ENCODE data around the gene ANTXR2.

ANTXR2 gene

GRCh38 chr4:79857811-79858210 lies 215.2 kb downstream of the ANTXR2 start:
- no peaks in the 10 kb centered on the region for H3K36me3 Mint-ChIP-seq
- H3K4me1 Mint-ChIP-seq (ENCODE audit: low read depth): no peaks in the 10 kb centered on the region
- H3K27me3 Mint-ChIP-seq: no peaks in the 10 kb centered on the region
- H3K9me3 Mint-ChIP-seq (ENCODE audit: low read depth): no peaks in the 10 kb centered on the region
- no peak overlapping the region for H3K27ac Mint-ChIP-seq
- H3K4me3 Mint-ChIP-seq: no peak overlapping the region

GRCh38 chr4:79856196-79856595 lies 216.8 kb downstream of the ANTXR2 start:
- no peak overlapping the region for H3K27ac Mint-ChIP-seq
- H3K4me3 Mint-ChIP-seq: no peak overlapping the region
- H3K4me1 Mint-ChIP-seq (ENCODE audit: low read depth): no peaks in the 10 kb centered on the region
- H3K36me3 Mint-ChIP-seq: no peaks in the 10 kb centered on the region
- no peaks in the 10 kb centered on the region for H3K27me3 Mint-ChIP-seq
- no peaks in the 10 kb centered on the region for H3K9me3 Mint-ChIP-seq (ENCODE audit: low read depth)

- Mint-ChIP-seq H3K27me3 (no peaks in the 10 kb centered on the region), H3K4me1 (ENCODE audit: low read depth) (no peaks in the 10 kb centered on the region), H3K4me3 (no peak overlapping the region), H3K9me3 (ENCODE audit: low read depth) (no peaks in the 10 kb centered on the region), H3K27ac (no peak overlapping the region), H3K36me3 (no peaks in the 10 kb centered on the region)
Measured at GRCh38 chr4:79854856-79855502, 218.1 kb downstream of the ANTXR2 start.

- Mint-ChIP-seq H3K4me3 (no peak overlapping the region), H3K27ac (peak overlapping the region; percentile 6), H3K27me3 (no peaks in the 10 kb centered on the region), H3K36me3 (no peaks in the 10 kb centered on the region), H3K4me1 (ENCODE audit: low read depth) (no peaks in the 10 kb centered on the region), H3K9me3 (ENCODE audit: low read depth) (no peaks in the 10 kb centered on the region)
Measured at GRCh38 chr4:79852305-79852730, 220.7 kb downstream of the ANTXR2 start.

- Mint-ChIP-seq H3K4me1 (ENCODE audit: low read depth) (no peaks in the 10 kb centered on the region), H3K4me3 (no peak overlapping the region), H3K27me3 (no peaks in the 10 kb centered on the region), H3K36me3 (no peaks in the 10 kb centered on the region), H3K27ac (peak overlapping the region; percentile 30), H3K9me3 (ENCODE audit: low read depth) (no peaks in the 10 kb centered on the region)
Measured at GRCh38 chr4:79851625-79852304, 221.3 kb downstream of the ANTXR2 start.

Data from activated naive CD8-positive, alpha-beta T cell (primary cell).